Osteoblast (primary cell): Measurements from ENCODE around the gene HHLA2. TPM values are rescaled to one million over a fixed set of nuclear protein-coding genes. Genes with fewer than 3 reads are reported as not detected.
A peak's percentile ranks its signal among the peaks of the same experiment; 100 is the strongest.

Experiments
- DNase-seq: peaks from one replicate; pipeline ENCODE4 v3.0.0; 2011; ENCODE audit warnings: low spot score, mixed read lengths; ENCODE audit not compliant: insufficient read length; ENCODE audit errors: missing footprints
- H2AFZ ChIP-seq: 2 replicates; pipeline ENCODE4 v1.6.0; 2011; ENCODE audit warnings: mild to moderate bottlenecking, low read length
- H3K27ac ChIP-seq: 2 replicates; pipeline ENCODE4 v1.5.1; 2011; ENCODE audit warnings: mild to moderate bottlenecking, low read depth, low read length, moderate library complexity
- H3K27me3 ChIP-seq: 2 replicates; pipeline ENCODE4 v1.6.0; 2012; ENCODE audit warnings: mild to moderate bottlenecking, control low read depth, inconsistent platforms, low read length, moderate library complexity; ENCODE audit not compliant: insufficient read depth
- H3K36me3 ChIP-seq: 2 replicates; pipeline ENCODE4 v1.5.1; 2011; ENCODE audit warnings: mild to moderate bottlenecking, low read length, control low read depth, moderate library complexity; ENCODE audit not compliant: insufficient read depth
- H3K4me1 ChIP-seq: 2 replicates; pipeline ENCODE4 v1.5.1; 2011; ENCODE audit warnings: mild to moderate bottlenecking, low read length, control low read depth, moderate library complexity; ENCODE audit not compliant: insufficient read depth
- H3K4me2 ChIP-seq: 2 replicates; pipeline ENCODE4 v1.6.0; 2011; ENCODE audit warnings: mild to moderate bottlenecking, low read length; ENCODE audit not compliant: insufficient read depth
- H3K4me3 ChIP-seq: fragments of 200-600 bp; sonication (generic); 3 replicates; pipeline ENCODE4 v1.5.1; 2012; ENCODE audit warnings: mild to moderate bottlenecking, low read length, inconsistent platforms; ENCODE audit not compliant: insufficient read depth
- H3K79me2 ChIP-seq: 2 replicates; pipeline ENCODE4 v1.6.0; 2012; ENCODE audit warnings: mild to moderate bottlenecking, low read length, control low read depth, inconsistent platforms; ENCODE audit not compliant: insufficient read depth
- H3K9me3 ChIP-seq: 2 replicates; pipeline ENCODE4 v1.5.1; 2011; ENCODE audit warnings: low read depth, low read length, control low read depth
- H4K20me1 ChIP-seq: 2 replicates; pipeline ENCODE4 v1.6.0; 2012; ENCODE audit warnings: mild to moderate bottlenecking, low read length, control low read depth; ENCODE audit not compliant: insufficient read depth
- CTCF ChIP-seq: IDR thresholded peaks from 2 replicates; pipeline ENCODE4 v1.5.1; 2011; ENCODE audit warnings: mild to moderate bottlenecking, low read depth, low read length, moderate library complexity; ENCODE audit errors: extremely low read depth
- total RNA-seq: library from RNA; depleted of rRNA; stranded (reverse); fragments of >200 nt; gene quantifications from 2 replicates; pipeline ENCODE4 v1.2.3, GENCODE V29; 2012

The HHLA2 gene
- total RNA-seq, 1 donor = not detected

- Histone ChIP-seq H3K4me2 (no peak overlapping the region), H3K36me3 (no peaks in the 10 kb centered on the region), H4K20me1 (no peaks in the 10 kb centered on the region), H3K27ac (no peak overlapping the region), H2AFZ (no peak overlapping the region), H3K4me1 (no peaks in the 10 kb centered on the region), H3K27me3 (peaks cover 7% of the 10 kb centered on the region), H3K9me3 (no peaks in the 10 kb centered on the region), H3K4me3 (no peak overlapping the region), H3K79me2 (no peaks in the 10 kb centered on the region)
- DNase-seq = no peak
- TF ChIP-seq CTCF = no peak
These were observed 42.7 kb downstream of the HHLA2 start for GRCh38 chr3:108338901-108339545.

GRCh38 chr3:108341911-108342310, 45.6 kb downstream of the HHLA2 start:
- peaks cover 7% of the 10 kb centered on the region for H3K27me3 ChIP-seq
- TF ChIP-seq CTCF = no peak
- H3K27ac ChIP-seq = no peak overlapping the region
- H3K79me2 ChIP-seq = no peaks in the 10 kb centered on the region
- no peaks in the 10 kb centered on the region for H3K36me3 ChIP-seq
- no peak overlapping the region for H3K4me2 ChIP-seq
- no peak overlapping the region for H3K4me3 ChIP-seq
- H3K9me3 ChIP-seq = no peaks in the 10 kb centered on the region
- no peaks in the 10 kb centered on the region for H4K20me1 ChIP-seq
- H3K4me1 ChIP-seq = no peaks in the 10 kb centered on the region
- no peak for DNase-seq
- no peak overlapping the region for H2AFZ ChIP-seq

- Histone ChIP-seq H3K4me3 (no peak overlapping the region), H4K20me1 (no peaks in the 10 kb centered on the region), H2AFZ (no peak overlapping the region), H3K4me2 (no peak overlapping the region), H3K27ac (no peak overlapping the region), H3K36me3 (no peaks in the 10 kb centered on the region), H3K79me2 (no peaks in the 10 kb centered on the region), H3K9me3 (no peaks in the 10 kb centered on the region), H3K27me3 (peaks cover 7% of the 10 kb centered on the region), H3K4me1 (no peaks in the 10 kb centered on the region)
- DNase-seq = peak; percentile 34
- TF ChIP-seq CTCF = no peak
These were observed 46.6 kb downstream of the HHLA2 start for GRCh38 chr3:108342837-108343486.

- Histone ChIP-seq H4K20me1 (no peaks in the 10 kb centered on the region), H2AFZ (no peak overlapping the region), H3K27ac (no peak overlapping the region), H3K27me3 (peaks cover 6% of the 10 kb centered on the region), H3K4me2 (no peak overlapping the region), H3K4me3 (no peak overlapping the region), H3K36me3 (no peaks in the 10 kb centered on the region), H3K4me1 (no peaks in the 10 kb centered on the region), H3K79me2 (no peaks in the 10 kb centered on the region), H3K9me3 (no peaks in the 10 kb centered on the region)
- no peak for TF ChIP-seq CTCF
- no peak for DNase-seq
These were observed 47.1 kb downstream of the HHLA2 start for GRCh38 chr3:108343491-108343890.
